ENCODE measurements around the gene MAB21L1.

- TF ChIP-seq YY1 (IDR thresholded peaks at IDR 0.05) (no peak), EGR1 (IDR thresholded peaks at IDR 0.05; ENCODE audit: low read depth in 2 of 2) (no peak), SP1 (IDR thresholded peaks at IDR 0.05) (no peak), CTCF (IDR thresholded peaks at IDR 0.05; ENCODE audit: low read depth, low read length, missing input control) (no peak), REST (IDR thresholded peaks at IDR 0.05) (no peak), ATF3 (IDR thresholded peaks at IDR 0.05) (no peak), RAD21 (IDR thresholded peaks at IDR 0.05) (no peak), NR2F2 (IDR thresholded peaks at IDR 0.05) (no peak), RXRA (IDR thresholded peaks at IDR 0.05) (no peak), ZBTB33 (IDR thresholded peaks at IDR 0.05) (no peak), JUND (IDR thresholded peaks at IDR 0.05) (no peak), MAX (IDR thresholded peaks at IDR 0.05) (no peak), TAF1 (conservative IDR thresholded peaks at IDR 0.05) (no peak)
Measured at GRCh38 chr13:35496761-35497386, 20.4 kb upstream of the MAB21L1 start.

Measured in liver (tissue), 3 donors.